Astrocyte (in vitro differentiated cells and primary cell): ENCODE data around the gene EVX1. TPM values are rescaled to one million over a fixed set of nuclear protein-coding genes. Genes with fewer than 3 reads are reported as not detected.

Experiments
- DNase-seq: peaks from one replicate; pipeline ENCODE4 v3.0.0-alpha.2; 2010; ENCODE audit warnings: low read depth
- FAIRE-seq: peaks from 2 replicates; lab custom pipeline; 2011; peaks lifted over from hg19 to GRCh38; lab: Jason Lieb, UNC
- H2AFZ ChIP-seq: 2 replicates; pipeline ENCODE4 v1.6.0; 2012; ENCODE audit warnings: low read depth, low read length, inconsistent platforms
- H3K27ac ChIP-seq: 2 replicates; pipeline ENCODE4 v1.5.1; 2011; ENCODE audit warnings: low read depth, low read length, inconsistent platforms
- H3K27me3 ChIP-seq: 2 replicates; pipeline ENCODE4 v1.6.0; 2011; ENCODE audit warnings: low read length, inconsistent platforms; ENCODE audit not compliant: insufficient read depth
- H3K36me3 ChIP-seq: 2 replicates; pipeline ENCODE4 v1.5.1; 2011; ENCODE audit warnings: low read length, inconsistent platforms; ENCODE audit not compliant: insufficient read depth
- H3K4me1 ChIP-seq: 2 replicates; pipeline ENCODE4 v1.5.1; 2011; ENCODE audit warnings: low read length, inconsistent platforms; ENCODE audit not compliant: insufficient read depth
- H3K4me2 ChIP-seq: 2 replicates; pipeline ENCODE4 v1.6.0; 2012; ENCODE audit warnings: low read length, inconsistent platforms
- H3K4me3 ChIP-seq: 2 replicates; pipeline ENCODE4 v1.5.1; 2011; ENCODE audit warnings: low read depth, mild to moderate bottlenecking, low read length, inconsistent platforms; ENCODE audit not compliant: insufficient read depth
- H3K79me2 ChIP-seq: 2 replicates; pipeline ENCODE4 v1.6.0; 2012; ENCODE audit warnings: mild to moderate bottlenecking, low read length, inconsistent platforms; ENCODE audit not compliant: insufficient read depth
- H3K9ac ChIP-seq: 2 replicates; pipeline ENCODE4 v1.6.0; 2012; ENCODE audit warnings: mild to moderate bottlenecking, low read length, inconsistent platforms
- H3K9me3 ChIP-seq: 2 replicates; pipeline ENCODE4 v1.5.1; 2012; ENCODE audit warnings: low read depth, mild to moderate bottlenecking, low read length, inconsistent platforms; ENCODE audit not compliant: insufficient read depth
- H4K20me1 ChIP-seq: 2 replicates; pipeline ENCODE4 v1.6.0; 2012; ENCODE audit warnings: low read length, inconsistent platforms; ENCODE audit not compliant: insufficient read depth
- H3K27ac Mint-ChIP-seq: one replicate; pipeline ENCODE4 v1.8.0; 2021; ENCODE audit warnings: mild to moderate bottlenecking, mixed read lengths; ENCODE audit not compliant: unreplicated experiment
- H3K27me3 Mint-ChIP-seq: one replicate; pipeline ENCODE4 v1.8.0; 2021; ENCODE audit warnings: low read depth, mixed read lengths; ENCODE audit not compliant: unreplicated experiment
- H3K36me3 Mint-ChIP-seq: one replicate; pipeline ENCODE4 v1.8.0; 2021; ENCODE audit warnings: low read depth, mixed read lengths; ENCODE audit not compliant: unreplicated experiment
- H3K4me1 Mint-ChIP-seq: one replicate; pipeline ENCODE4 v1.8.0; 2021; ENCODE audit warnings: low read depth, mixed read lengths; ENCODE audit not compliant: unreplicated experiment
- H3K4me3 Mint-ChIP-seq: one replicate; pipeline ENCODE4 v1.8.0; 2021; ENCODE audit warnings: mild to moderate bottlenecking, moderate library complexity, mixed read lengths; ENCODE audit not compliant: unreplicated experiment
- H3K9me3 Mint-ChIP-seq: one replicate; pipeline ENCODE4 v1.8.0; 2021; ENCODE audit warnings: mild to moderate bottlenecking, mixed read lengths; ENCODE audit not compliant: unreplicated experiment
- EZH2 ChIP-seq: IDR thresholded peaks from 2 replicates; pipeline ENCODE4 v1.6.1; 2012; ENCODE audit warnings: mild to moderate bottlenecking, low read length, inconsistent platforms; ENCODE audit not compliant: insufficient read depth
- total RNA-seq: library from RNA; stranded (reverse); gene quantifications from 2 replicates; pipeline ENCODE4 v1.2.1, GENCODE V29; 2021
- TF ChIP-seq, protein P1 (sequence below): IDR thresholded peaks from 2 replicates; pipeline ENCODE4 v1.5.1; 2011; ENCODE audit warnings: low read depth, mild to moderate bottlenecking, inconsistent platforms, low read length, moderate library complexity; ENCODE audit not compliant: insufficient read depth

The EVX1 gene
- total RNA-seq, 1 donor from 2014 or later, result not detected

DNA sequence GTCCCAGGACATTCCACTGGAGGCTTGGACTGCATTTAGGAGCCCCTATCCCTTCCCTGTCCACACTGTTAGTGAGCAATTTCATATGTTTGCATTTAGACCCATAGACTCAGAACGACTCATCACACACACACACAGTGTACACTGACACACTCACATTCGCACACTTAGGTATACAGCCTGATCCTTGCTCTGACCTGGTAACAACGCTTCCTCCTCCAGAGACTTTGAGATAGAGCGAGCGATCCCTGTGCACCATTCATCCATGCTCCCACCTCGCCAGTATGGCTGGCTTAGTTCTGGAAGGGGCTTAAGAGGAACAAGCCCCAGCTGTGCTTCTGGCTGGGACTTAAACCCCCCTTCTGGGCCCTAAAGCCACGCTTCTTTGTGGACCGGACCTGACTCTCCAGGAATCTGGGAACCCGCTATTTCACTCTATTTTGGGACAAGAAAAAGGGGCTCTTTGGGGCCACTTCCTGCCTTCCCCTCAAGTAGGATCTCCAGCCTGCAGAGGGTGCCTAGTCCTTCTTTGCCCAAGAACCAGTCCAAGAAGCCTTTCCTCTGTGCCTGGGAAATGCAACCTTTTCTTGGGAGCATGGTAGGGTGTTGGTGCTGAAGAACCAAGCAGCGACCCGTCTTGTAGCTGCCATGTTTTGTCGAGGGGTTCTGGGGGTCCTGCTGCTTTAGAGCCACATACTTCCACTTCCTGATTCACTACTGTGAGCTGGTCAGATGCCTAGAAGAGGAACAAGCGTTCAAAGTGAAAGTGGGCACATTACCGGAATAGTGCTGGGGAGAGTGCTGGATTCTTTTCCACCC, 41.6 kb upstream of the EVX1 start:
- no peaks in the 10 kb centered on the region for H3K79me2 ChIP-seq
- no peak for FAIRE-seq
- no peak overlapping the region for H2AFZ ChIP-seq
- H3K36me3 ChIP-seq, result no peaks in the 10 kb centered on the region
- TF ChIP-seq, protein P1, sequence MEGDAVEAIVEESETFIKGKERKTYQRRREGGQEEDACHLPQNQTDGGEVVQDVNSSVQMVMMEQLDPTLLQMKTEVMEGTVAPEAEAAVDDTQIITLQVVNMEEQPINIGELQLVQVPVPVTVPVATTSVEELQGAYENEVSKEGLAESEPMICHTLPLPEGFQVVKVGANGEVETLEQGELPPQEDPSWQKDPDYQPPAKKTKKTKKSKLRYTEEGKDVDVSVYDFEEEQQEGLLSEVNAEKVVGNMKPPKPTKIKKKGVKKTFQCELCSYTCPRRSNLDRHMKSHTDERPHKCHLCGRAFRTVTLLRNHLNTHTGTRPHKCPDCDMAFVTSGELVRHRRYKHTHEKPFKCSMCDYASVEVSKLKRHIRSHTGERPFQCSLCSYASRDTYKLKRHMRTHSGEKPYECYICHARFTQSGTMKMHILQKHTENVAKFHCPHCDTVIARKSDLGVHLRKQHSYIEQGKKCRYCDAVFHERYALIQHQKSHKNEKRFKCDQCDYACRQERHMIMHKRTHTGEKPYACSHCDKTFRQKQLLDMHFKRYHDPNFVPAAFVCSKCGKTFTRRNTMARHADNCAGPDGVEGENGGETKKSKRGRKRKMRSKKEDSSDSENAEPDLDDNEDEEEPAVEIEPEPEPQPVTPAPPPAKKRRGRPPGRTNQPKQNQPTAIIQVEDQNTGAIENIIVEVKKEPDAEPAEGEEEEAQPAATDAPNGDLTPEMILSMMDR, result no peak
- peak; percentile 65 for TF ChIP-seq EZH2
- Mint-ChIP-seq H3K9me3 (peaks cover 23% of the 10 kb centered on the region), H3K4me1 (no peaks in the 10 kb centered on the region), H3K27me3 (peaks cover 88% of the 10 kb centered on the region), H3K4me3 (peak overlapping the region; percentile 67), H3K27ac (peak overlapping the region; percentile 66), H3K36me3 (no peaks in the 10 kb centered on the region)
- no peak for DNase-seq
- peaks cover 95% of the 10 kb centered on the region for H3K27me3 ChIP-seq
- H3K4me3 ChIP-seq, result no peak overlapping the region
- H3K9ac ChIP-seq, result no peak overlapping the region
- H3K4me1 ChIP-seq, result peaks cover 10% of the 10 kb centered on the region
- H3K9me3 ChIP-seq, result peaks cover 8% of the 10 kb centered on the region
- no peak overlapping the region for H3K27ac ChIP-seq
- H4K20me1 ChIP-seq, result peaks cover 41% of the 10 kb centered on the region
- H3K4me2 ChIP-seq, result peak overlapping the region; percentile 65

DNA sequence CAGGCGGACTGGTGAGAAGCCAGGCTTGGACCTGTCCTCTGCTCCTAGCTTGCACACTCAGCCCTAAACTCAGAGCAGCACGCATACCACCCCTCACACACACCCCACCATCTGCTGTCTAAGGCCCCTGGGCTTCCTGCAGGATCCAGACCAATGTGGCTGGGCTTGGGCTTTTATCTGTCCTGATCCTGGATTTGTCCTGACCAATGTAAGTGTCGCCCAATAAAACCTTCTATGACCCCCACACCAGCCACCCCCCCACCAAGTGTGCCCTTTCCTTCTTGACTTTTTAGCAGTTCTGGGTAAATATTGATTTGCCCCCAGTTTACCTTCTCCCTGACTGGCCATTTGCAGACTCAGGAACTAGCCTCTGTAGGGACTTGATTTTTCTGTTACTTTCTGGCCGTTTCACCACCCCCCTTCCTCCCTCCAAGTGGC, 41.0 kb upstream of the EVX1 start:
- H3K9me3 ChIP-seq, result peaks cover 8% of the 10 kb centered on the region
- H3K4me1 Mint-ChIP-seq, result no peaks in the 10 kb centered on the region
- H3K36me3 Mint-ChIP-seq, result no peaks in the 10 kb centered on the region
- no peaks in the 10 kb centered on the region for H3K79me2 ChIP-seq
- peaks cover 10% of the 10 kb centered on the region for H3K4me1 ChIP-seq
- H3K27ac ChIP-seq, result no peak overlapping the region
- FAIRE-seq, result no peak
- H3K36me3 ChIP-seq, result no peaks in the 10 kb centered on the region
- H3K4me3 ChIP-seq, result no peak overlapping the region
- H3K9me3 Mint-ChIP-seq, result peaks cover 23% of the 10 kb centered on the region
- peaks cover 95% of the 10 kb centered on the region for H3K27me3 ChIP-seq
- no peak for DNase-seq
- no peak overlapping the region for H2AFZ ChIP-seq
- H3K4me3 Mint-ChIP-seq, result no peak overlapping the region
- H3K9ac ChIP-seq, result no peak overlapping the region
- H4K20me1 ChIP-seq, result peaks cover 37% of the 10 kb centered on the region
- peaks cover 90% of the 10 kb centered on the region for H3K27me3 Mint-ChIP-seq
- TF ChIP-seq EZH2, result no peak
- TF ChIP-seq, protein P1, result no peak
- H3K27ac Mint-ChIP-seq, result peak overlapping the region; percentile 47
- H3K4me2 ChIP-seq, result peak overlapping the region; percentile 19
